Tibial artery (tissue), 4 donors: ENCODE results near the gene SYNDIG1.

ENCODE experiments used
- DNase-seq, 2 donors: peaks; one replicate each; pipeline ENCODE4 v3.0.0-alpha.2; 2019
- H3K27ac ChIP-seq, 2 donors: fragments of 200-600 bp; sonication (generic) in 1 of 2; 1 replicate in 1 of 2; 2 replicates in 1 of 2; pipeline ENCODE4 v1.5.1; 2018 to 2019; ENCODE audit warnings: mild to moderate bottlenecking in 1 of 2
- H3K27me3 ChIP-seq, 2 donors: fragments of 200-600 bp; sonication (generic) in 1 of 2; one replicate each; pipeline versions ENCODE4 v1.5.1 to v1.6.0; 2016 to 2019
- H3K36me3 ChIP-seq, 3 donors: fragments of 200-600 bp; sonication (generic) in 2 of 3; one replicate each; pipeline ENCODE4 v1.5.1; 2016 to 2019; ENCODE audit warnings: mild to moderate bottlenecking in 2 of 3
- H3K4me1 ChIP-seq, 4 donors: fragments of 200-600 bp; sonication (generic) in 2 of 4; 1 replicate in 3 of 4; 2 replicates in 1 of 4; pipeline ENCODE4 v1.5.1; 2016 to 2019
- H3K4me3 ChIP-seq, 2 donors: fragments of 200-600 bp; sonication (generic) in 1 of 2; 1 replicate in 1 of 2; 2 replicates in 1 of 2; pipeline ENCODE4 v1.5.1; 2018 to 2019; ENCODE audit warnings: mild to moderate bottlenecking in 2 of 2
- H3K9me3 ChIP-seq, 3 donors: fragments of 200-600 bp; sonication (generic) in 1 of 3; one replicate each; pipeline ENCODE4 v1.5.1; 2016 to 2019
- intact Hi-C: fragments of 100-400 bp; cut with DNase I; formaldehyde crosslinking; loops from one replicate; pipeline ENCODE4 v1.15.0; 2023; ENCODE audit warnings: low total_unique reads
- TF ChIP-seq, protein P1 (sequence below), 2 experiments: fragments of 200-600 bp in 1 of 2; fragments of 450-650 bp in 1 of 2; IDR thresholded peaks; one replicate each; pipeline ENCODE4 v1.5.1; 2017 to 2019; ENCODE audit warnings: antibody characterized with exemption in 2 of 2, mild to moderate bottlenecking in 1 of 2, moderate library complexity in 1 of 2

SYNDIG1 gene

DNA sequence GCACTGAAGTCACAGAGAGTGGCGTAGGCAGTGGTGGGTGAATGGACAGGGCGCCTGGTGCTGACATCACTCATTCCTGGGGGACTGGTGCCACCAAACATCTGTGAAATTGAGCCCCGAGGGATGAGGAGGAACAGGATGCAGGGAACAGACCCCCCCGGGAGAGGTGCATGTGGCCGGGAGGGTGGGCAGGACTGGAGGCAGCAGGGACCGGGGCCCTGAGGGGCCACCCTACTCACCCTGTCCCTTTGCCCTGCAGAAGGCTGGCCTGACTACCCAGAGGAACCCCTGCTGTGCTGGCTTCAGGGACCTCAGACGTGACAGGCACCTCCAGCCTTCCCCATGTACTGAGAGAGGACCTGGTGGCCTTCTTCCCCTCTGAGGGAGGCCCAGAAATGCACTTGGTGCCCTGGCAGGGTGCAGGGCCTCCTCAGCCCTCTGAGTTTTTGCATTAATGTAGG lies 25.1 kb downstream of the SYNDIG1 start:
- H3K4me3 ChIP-seq, result no peak overlapping the region
- no peaks in the 10 kb centered on the region for H3K27me3 ChIP-seq
- no peak for DNase-seq
- H3K36me3 ChIP-seq, result no peaks in the 10 kb centered on the region
- TF ChIP-seq, protein P1, sequence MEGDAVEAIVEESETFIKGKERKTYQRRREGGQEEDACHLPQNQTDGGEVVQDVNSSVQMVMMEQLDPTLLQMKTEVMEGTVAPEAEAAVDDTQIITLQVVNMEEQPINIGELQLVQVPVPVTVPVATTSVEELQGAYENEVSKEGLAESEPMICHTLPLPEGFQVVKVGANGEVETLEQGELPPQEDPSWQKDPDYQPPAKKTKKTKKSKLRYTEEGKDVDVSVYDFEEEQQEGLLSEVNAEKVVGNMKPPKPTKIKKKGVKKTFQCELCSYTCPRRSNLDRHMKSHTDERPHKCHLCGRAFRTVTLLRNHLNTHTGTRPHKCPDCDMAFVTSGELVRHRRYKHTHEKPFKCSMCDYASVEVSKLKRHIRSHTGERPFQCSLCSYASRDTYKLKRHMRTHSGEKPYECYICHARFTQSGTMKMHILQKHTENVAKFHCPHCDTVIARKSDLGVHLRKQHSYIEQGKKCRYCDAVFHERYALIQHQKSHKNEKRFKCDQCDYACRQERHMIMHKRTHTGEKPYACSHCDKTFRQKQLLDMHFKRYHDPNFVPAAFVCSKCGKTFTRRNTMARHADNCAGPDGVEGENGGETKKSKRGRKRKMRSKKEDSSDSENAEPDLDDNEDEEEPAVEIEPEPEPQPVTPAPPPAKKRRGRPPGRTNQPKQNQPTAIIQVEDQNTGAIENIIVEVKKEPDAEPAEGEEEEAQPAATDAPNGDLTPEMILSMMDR (IDR thresholded peaks at IDR 0.05), result no peak
- H3K9me3 ChIP-seq, result no peaks in the 10 kb centered on the region
- H3K4me1 ChIP-seq, result no peaks in the 10 kb centered on the region
- intact Hi-C loops, result no loop called here
- H3K27ac ChIP-seq, result no peak overlapping the region

DNA sequence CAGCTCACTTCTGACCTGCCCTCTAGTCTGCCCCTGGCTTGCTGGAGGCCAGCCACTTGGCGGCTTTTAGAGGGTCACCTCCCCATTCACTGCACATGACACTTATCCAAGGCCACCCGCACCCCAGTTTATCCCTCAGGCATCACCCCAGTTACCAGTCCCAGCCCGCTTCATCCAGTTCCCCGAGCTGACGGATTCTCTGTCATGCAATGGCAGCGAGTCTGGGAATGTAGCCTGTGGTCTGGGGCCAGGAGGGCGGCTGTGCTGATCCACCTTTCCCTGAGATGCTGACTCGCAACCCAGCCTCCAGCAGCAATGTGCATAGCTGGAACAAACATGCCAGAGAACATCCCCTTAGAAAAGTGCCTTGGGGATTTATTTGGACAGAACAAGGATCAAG lies 25.8 kb downstream of the SYNDIG1 start:
- intact Hi-C loops, result no loop called here
- Histone ChIP-seq H3K27me3 (no peaks in the 10 kb centered on the region), H3K4me1 (no peaks in the 10 kb centered on the region), H3K36me3 (no peaks in the 10 kb centered on the region), H3K9me3 (no peaks in the 10 kb centered on the region), H3K27ac (no peak overlapping the region), H3K4me3 (no peak overlapping the region)
- DNase-seq, result no peak
- TF ChIP-seq, protein P1 (IDR thresholded peaks at IDR 0.05), result no peak

DNA sequence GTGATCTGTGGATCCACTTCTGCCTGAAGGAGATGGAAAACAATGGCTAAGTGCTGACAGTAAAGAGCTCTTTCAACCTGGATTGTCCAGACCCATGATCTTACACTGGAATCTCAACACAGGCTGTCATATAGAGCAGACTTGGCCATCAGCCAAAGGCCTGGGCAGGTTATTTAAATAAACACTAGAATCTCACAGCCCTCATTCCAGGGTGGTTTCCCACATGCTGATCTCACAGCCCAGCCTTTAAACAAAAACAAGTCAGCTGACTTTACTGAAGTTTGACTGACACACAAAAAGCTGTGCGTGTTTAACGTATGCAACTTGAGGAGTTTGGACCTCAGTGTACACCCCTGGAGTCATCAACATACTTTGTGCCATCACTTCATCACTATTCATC lies 28.4 kb downstream of the SYNDIG1 start:
- TF ChIP-seq, protein P1 (IDR thresholded peaks at IDR 0.05), result no peak
- DNase-seq, result no peak
- H3K9me3 ChIP-seq, result no peaks in the 10 kb centered on the region
- no peaks in the 10 kb centered on the region for H3K27me3 ChIP-seq
- H3K36me3 ChIP-seq, result no peaks in the 10 kb centered on the region
- H3K27ac ChIP-seq, result no peak overlapping the region
- intact Hi-C loops, result no loop called here
- peaks cover 0 to 6% (median 2%) of the 10 kb centered on the region in 4 donors for H3K4me1 ChIP-seq
- H3K4me3 ChIP-seq, result no peak overlapping the region

DNA sequence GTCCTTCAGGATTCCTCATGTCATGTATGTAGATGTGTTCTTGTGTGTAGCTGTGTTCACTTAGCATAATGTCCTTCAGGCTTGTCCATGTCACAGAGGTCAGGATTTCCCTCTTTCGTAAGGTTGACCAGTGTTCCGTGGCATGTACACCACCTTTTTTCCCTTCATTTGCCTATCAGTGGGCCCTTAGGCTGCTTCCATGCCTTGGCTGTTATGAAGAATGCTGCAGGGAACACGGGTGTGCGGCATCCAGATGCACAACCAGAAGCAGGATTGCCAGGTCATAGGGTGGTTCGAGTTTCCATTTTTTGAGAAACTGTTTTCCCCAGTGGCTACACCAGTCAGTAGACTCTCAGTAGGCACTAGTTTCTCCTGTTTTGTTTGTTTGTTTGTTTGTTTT lies 29.2 kb downstream of the SYNDIG1 start:
- no peaks in the 10 kb centered on the region for H3K9me3 ChIP-seq
- DNase-seq, result no peak
- H3K4me1 ChIP-seq, result peaks cover 0 to 13% (median 5%) of the 10 kb centered on the region in 4 donors
- no peaks in the 10 kb centered on the region for H3K36me3 ChIP-seq
- intact Hi-C loops, result no loop called here
- no peak overlapping the region for H3K4me3 ChIP-seq
- H3K27ac ChIP-seq, result no peak overlapping the region
- H3K27me3 ChIP-seq, result no peaks in the 10 kb centered on the region
- TF ChIP-seq, protein P1 (IDR thresholded peaks at IDR 0.05), result no peak

DNA sequence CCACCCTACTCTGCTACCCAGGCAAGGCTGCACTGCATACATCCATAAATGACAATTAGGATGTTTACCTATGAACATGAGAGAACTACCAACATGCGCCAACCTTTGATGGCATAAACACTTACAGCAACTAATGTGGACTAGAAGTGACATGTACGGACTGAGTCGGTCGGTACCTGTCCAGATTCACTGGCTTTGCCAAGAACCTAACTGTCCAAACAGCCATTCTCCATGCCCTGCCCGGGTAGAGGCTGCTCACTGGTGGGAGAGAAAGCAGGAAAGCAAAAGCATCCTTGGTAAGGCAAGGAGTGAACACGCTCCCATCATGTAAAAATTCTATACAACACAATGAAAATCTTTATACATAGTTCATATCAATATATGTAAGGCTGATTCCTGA lies 30.0 kb downstream of the SYNDIG1 start:
- Histone ChIP-seq H3K27me3 (no peaks in the 10 kb centered on the region), H3K9me3 (no peaks in the 10 kb centered on the region), H3K4me3 (no peak overlapping the region), H3K36me3 (no peaks in the 10 kb centered on the region), H3K4me1 (peaks cover 0 to 18% (median 7%) of the 10 kb centered on the region in 4 donors), H3K27ac (no peak overlapping the region)
- intact Hi-C loops, result no loop called here
- DNase-seq, result no peak
- TF ChIP-seq, protein P1 (IDR thresholded peaks at IDR 0.05), result no peak
